ENCODE data around the gene HAVCR2.
A peak's percentile ranks its signal among the peaks of the same experiment; 100 is the strongest.
"Not testable (repeated sequence)": the region's sequence is repeated elsewhere in the genome, so short reads cannot be mapped to it uniquely, and the experiment has no call there.

Gene HAVCR2

DNA sequence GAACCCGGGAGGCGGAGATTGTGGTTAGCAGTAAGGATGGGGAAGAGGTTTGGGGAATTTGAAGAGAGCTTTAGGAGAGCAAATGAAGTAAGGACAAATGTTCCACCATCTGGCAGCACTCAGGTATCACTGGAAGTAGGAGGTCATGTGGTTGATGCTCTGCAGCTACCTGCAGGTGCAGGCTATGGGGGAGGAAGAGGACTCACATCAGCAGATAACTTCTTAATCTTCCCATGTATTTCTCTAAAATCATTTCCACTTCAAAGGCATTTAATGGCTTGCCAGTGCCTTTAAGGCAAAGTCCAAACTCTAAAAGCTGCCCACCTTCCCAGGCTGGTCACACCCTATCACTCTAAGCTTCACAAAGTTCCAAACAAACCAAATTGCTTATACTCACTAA lies 41.8 kb downstream of the HAVCR2 start:
- Histone ChIP-seq H3K4me1 (ENCODE audit: control insufficient read depth, insufficient read depth, low read length, poor library complexity, severe bottlenecking) (no peaks in the 10 kb centered on the region), H3K27me3 (replicated peaks; ENCODE audit: control insufficient read depth, insufficient read depth, low read length, poor library complexity, severe bottlenecking) (no peaks in the 10 kb centered on the region), H3K36me3 (ENCODE audit: control insufficient read depth, insufficient read depth, low read length) (no peaks in the 10 kb centered on the region), H3K27ac (ENCODE audit: insufficient read depth, low read length, poor library complexity, severe bottlenecking) (no peak overlapping the region), H3K9me3 (ENCODE audit: control insufficient read depth, low read length) (no peaks in the 10 kb centered on the region), H3K4me3 (ENCODE audit: insufficient read depth, low read depth, low read length, poor library complexity, severe bottlenecking) (no peak overlapping the region)
- DNase-seq, result no peak

DNA sequence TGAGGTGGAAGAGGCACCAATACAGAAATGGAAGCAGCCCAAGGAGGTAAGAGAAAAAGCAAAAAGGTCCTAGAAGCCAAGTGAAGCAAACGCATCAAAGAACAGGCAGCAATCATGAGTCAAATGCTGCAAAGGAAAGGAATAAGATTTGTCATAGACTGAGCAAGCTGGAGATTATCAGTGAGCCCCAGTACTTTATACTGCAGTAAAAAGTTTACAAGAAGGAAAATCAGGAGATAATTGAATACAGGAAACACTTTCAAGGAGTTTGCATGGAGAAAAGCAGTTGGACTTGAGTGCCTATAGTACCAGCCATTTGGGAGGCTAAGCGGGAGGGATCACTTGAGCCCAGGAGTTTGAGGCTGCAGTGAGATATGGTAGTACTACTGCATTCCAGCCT lies 42.8 kb downstream of the HAVCR2 start:
- Histone ChIP-seq H3K4me3 (ENCODE audit: insufficient read depth, low read depth, low read length, poor library complexity, severe bottlenecking) (no peak overlapping the region), H3K4me1 (ENCODE audit: control insufficient read depth, insufficient read depth, low read length, poor library complexity, severe bottlenecking) (no peaks in the 10 kb centered on the region), H3K36me3 (ENCODE audit: control insufficient read depth, insufficient read depth, low read length) (no peaks in the 10 kb centered on the region), H3K27ac (ENCODE audit: insufficient read depth, low read length, poor library complexity, severe bottlenecking) (no peak overlapping the region), H3K27me3 (replicated peaks; ENCODE audit: control insufficient read depth, insufficient read depth, low read length, poor library complexity, severe bottlenecking) (no peaks in the 10 kb centered on the region), H3K9me3 (ENCODE audit: control insufficient read depth, low read length) (no peaks in the 10 kb centered on the region)
- DNase-seq, result no peak

DNA sequence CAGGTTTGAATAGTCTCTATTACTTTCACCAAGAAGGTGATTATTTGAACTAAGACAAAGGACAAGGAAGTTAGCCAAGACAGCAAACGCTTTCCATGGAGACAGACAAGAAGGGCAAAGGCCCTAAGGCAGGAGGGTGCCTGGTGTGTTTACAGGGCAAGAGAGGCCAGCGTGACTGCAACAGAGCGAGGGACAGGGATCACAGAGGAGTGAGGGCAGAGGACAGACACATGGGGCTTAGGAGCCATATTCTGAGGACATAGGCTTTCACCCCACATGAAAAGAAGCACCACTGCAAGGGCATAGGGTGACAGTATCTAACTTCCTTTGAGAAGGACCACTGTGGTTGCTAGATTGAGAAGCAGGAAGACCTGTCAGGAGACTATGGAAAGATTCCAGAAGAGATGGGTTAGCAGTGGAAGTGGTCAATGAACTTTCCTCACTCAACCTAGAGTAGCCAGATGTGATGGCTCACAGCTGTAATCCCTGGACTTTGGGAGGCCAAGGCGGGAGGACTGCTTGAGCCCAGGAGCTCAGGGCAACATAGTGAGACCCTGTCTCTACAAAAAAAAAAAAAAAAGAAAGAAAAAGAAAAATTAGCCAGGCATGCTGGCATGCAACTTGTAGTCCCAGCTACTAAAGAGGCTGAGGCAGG lies 44.9 kb downstream of the HAVCR2 start:
- Histone ChIP-seq H3K4me1 (ENCODE audit: control insufficient read depth, insufficient read depth, low read length, poor library complexity, severe bottlenecking) (no peaks in the 10 kb centered on the region), H3K9me3 (ENCODE audit: control insufficient read depth, low read length) (no peaks in the 10 kb centered on the region), H3K27ac (ENCODE audit: insufficient read depth, low read length, poor library complexity, severe bottlenecking) (no peak overlapping the region), H3K27me3 (replicated peaks; ENCODE audit: control insufficient read depth, insufficient read depth, low read length, poor library complexity, severe bottlenecking) (no peaks in the 10 kb centered on the region), H3K4me3 (ENCODE audit: insufficient read depth, low read depth, low read length, poor library complexity, severe bottlenecking) (no peak overlapping the region), H3K36me3 (ENCODE audit: control insufficient read depth, insufficient read depth, low read length) (no peaks in the 10 kb centered on the region)
- DNase-seq, result no peak

DNA sequence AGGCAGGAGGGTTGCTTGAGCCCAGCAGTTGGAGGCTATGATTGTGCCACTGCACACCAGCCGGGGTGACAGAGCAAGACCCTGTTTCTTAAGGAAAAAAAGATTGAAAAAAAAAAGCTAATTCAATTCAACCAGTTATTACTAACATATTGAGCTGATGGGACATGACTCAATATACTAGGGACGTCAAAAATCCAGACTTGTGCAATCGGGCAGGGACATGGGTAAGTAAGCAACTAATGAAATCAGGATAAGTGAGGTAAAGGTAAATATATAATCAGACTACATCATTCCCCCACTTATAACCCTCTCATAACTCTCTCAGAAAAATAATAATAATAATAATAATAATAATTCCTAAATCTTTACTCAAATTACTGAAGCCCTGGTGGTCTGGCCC lies 49.0 kb downstream of the HAVCR2 start:
- no peak overlapping the region for H3K27ac ChIP-seq (ENCODE audit: insufficient read depth, low read length, poor library complexity, severe bottlenecking)
- H3K4me1 ChIP-seq (ENCODE audit: control insufficient read depth, insufficient read depth, low read length, poor library complexity, severe bottlenecking), result no peaks in the 10 kb centered on the region
- H3K36me3 ChIP-seq (ENCODE audit: control insufficient read depth, insufficient read depth, low read length), result no peaks in the 10 kb centered on the region
- no peak for DNase-seq
- H3K27me3 ChIP-seq (replicated peaks; ENCODE audit: control insufficient read depth, insufficient read depth, low read length, poor library complexity, severe bottlenecking), result no peaks in the 10 kb centered on the region
- H3K9me3 ChIP-seq (ENCODE audit: control insufficient read depth, low read length), result no peaks in the 10 kb centered on the region
- H3K4me3 ChIP-seq (ENCODE audit: insufficient read depth, low read depth, low read length, poor library complexity, severe bottlenecking), result no peak overlapping the region

DNA sequence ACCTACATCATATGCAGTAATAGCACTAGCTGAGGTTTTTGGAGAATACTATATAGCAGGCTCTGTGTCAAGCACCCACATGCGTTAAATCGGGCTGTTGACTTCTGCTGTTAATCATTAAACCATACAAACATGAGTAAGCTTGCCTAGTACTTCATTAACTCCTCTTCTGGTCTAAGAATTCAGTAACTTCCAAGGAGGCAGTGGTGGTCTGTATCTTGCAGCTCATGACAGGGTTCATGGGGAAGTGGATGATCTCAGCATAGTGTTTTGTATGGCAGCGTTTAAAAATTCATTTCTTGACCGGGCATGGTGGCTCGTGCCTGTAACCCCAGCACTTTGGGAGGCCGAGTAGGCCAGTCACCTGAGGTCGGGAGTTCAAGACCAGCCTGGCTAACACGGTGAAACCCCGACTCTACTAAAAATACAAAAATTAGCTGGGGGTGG lies 49.7 kb downstream of the HAVCR2 start, which contains the start of gene HAVCR1:
HAVCR1 (minus strand) TSS at position 24 of the 447 bp plus-strand sequence. CDS start 1,173 bp downstream, outside the sequence.
- Histone ChIP-seq H3K27me3 (replicated peaks; ENCODE audit: control insufficient read depth, insufficient read depth, low read length, poor library complexity, severe bottlenecking) (no peaks in the 10 kb centered on the region), H3K4me1 (ENCODE audit: control insufficient read depth, insufficient read depth, low read length, poor library complexity, severe bottlenecking) (no peaks in the 10 kb centered on the region), H3K27ac (ENCODE audit: insufficient read depth, low read length, poor library complexity, severe bottlenecking) (no peak within 1 kb of the TSS), H3K9me3 (ENCODE audit: control insufficient read depth, low read length) (no peaks in the 10 kb centered on the region), H3K36me3 (ENCODE audit: control insufficient read depth, insufficient read depth, low read length) (no peaks in the 10 kb centered on the region), H3K4me3 (ENCODE audit: insufficient read depth, low read depth, low read length, poor library complexity, severe bottlenecking) (no peak within 1 kb of the TSS)
- DNase-seq, result no peak

DNA sequence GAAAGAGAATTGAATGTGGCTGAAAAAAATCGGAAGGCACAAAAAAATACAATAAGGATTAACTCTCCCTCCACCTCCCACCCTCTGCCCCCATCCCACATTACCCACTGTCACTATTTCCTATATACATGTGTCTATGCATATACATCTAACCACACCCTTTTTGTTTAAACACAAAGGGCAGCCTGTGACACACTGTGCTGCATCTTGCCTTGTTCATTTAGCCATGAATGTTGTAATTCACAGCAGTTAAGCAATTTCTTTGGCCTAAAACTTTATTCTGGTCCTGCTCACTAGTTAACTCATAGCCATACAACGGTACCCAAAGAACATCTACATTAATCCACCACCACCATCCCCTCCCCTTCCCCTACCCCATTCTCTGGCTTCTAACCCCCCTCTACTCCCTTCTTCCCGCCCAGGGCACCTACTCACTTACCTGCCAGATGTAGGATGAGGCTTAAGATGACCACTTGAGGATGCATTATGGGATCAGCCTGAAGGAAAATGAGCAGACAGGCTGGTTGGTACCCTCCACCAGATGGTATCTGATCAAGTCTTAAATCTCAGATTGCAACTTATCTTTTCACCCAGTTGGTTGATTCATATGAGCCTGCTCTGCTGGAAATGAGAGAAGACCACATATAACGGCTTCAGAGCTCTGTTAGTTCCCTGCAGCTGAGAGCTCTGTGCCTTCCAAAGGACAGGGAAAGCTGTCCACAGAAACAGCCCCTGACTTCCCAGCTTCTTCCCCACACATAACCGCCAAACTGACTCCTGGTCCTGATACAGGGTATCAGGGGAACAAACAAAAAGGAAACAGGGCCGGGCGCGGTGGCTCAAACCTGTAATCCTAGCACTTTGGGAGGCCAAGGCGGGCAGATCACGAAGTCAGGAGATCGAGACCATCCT lies 51.1 kb downstream of the HAVCR2 start:
- Histone ChIP-seq H3K4me3 (ENCODE audit: insufficient read depth, low read depth, low read length, poor library complexity, severe bottlenecking) (no peak overlapping the region), H3K4me1 (ENCODE audit: control insufficient read depth, insufficient read depth, low read length, poor library complexity, severe bottlenecking) (no peaks in the 10 kb centered on the region), H3K36me3 (ENCODE audit: control insufficient read depth, insufficient read depth, low read length) (no peaks in the 10 kb centered on the region), H3K27me3 (replicated peaks; ENCODE audit: control insufficient read depth, insufficient read depth, low read length, poor library complexity, severe bottlenecking) (no peaks in the 10 kb centered on the region), H3K27ac (ENCODE audit: insufficient read depth, low read length, poor library complexity, severe bottlenecking) (no peak overlapping the region), H3K9me3 (ENCODE audit: control insufficient read depth, low read length) (no peaks in the 10 kb centered on the region)
- no peak for DNase-seq

DNA sequence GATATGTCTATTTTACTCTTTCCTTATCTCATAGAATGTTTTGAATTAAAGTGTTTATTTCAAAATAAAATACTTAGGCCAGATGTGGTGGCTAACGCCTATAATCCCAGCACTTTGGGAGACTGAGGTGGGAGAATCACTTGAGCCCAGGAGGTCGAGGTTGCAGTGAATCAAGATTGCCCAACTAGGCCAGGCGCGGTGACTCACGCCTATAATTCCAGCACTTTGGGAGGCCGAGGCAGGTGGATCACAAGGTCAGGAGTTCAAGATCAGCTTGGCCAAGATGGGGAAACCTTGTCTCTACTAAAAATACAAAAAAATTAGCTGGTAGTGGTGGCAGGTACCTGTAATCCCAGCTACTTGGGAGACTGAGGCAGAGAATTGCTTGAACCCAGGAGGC lies 52.0 kb downstream of the HAVCR2 start:
- H3K4me1 ChIP-seq (ENCODE audit: control insufficient read depth, insufficient read depth, low read length, poor library complexity, severe bottlenecking); H3K4me3 ChIP-seq (ENCODE audit: insufficient read depth, low read depth, low read length, poor library complexity, severe bottlenecking); H3K27me3 ChIP-seq (replicated peaks; ENCODE audit: control insufficient read depth, insufficient read depth, low read length, poor library complexity, severe bottlenecking); DNase-seq; H3K36me3 ChIP-seq (ENCODE audit: control insufficient read depth, insufficient read depth, low read length); H3K27ac ChIP-seq (ENCODE audit: insufficient read depth, low read length, poor library complexity, severe bottlenecking); H3K9me3 ChIP-seq (ENCODE audit: control insufficient read depth, low read length): not testable (repeated sequence)

DNA sequence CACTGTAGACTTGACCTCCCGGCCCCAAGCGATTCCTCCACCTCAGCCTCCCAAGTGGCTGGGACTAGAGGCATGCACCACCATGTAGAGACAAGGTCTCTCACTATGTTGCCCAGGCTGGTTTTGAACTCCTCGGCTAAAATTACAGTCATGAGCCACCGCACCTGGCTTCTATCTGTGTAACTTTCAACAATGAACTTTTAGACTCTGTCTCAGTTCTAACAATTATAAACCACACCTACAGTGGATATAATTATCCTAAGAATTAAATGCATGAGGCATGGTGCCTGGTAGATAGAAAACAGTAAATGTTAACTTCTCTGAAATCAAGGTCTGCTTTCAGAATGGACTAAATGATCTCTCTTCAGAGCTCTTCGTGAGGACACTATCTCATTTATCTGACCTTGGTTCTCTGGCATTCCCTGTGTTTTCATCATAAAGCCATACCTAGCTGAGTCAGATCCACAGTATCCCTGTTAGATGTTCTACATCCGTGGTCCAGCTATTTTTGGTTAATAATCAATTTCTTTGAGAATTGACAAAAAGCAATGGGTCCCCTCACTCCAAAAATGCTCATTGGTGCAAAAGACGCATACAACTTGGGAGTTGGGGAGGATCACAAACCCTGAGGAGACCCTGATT lies 57.1 kb downstream of the HAVCR2 start:
- H3K27me3 ChIP-seq (replicated peaks; ENCODE audit: control insufficient read depth, insufficient read depth, low read length, poor library complexity, severe bottlenecking), result no peaks in the 10 kb centered on the region
- no peak overlapping the region for H3K4me3 ChIP-seq (ENCODE audit: insufficient read depth, low read depth, low read length, poor library complexity, severe bottlenecking)
- no peaks in the 10 kb centered on the region for H3K36me3 ChIP-seq (ENCODE audit: control insufficient read depth, insufficient read depth, low read length)
- no peak for DNase-seq
- peaks cover 8% of the 10 kb centered on the region for H3K4me1 ChIP-seq (ENCODE audit: control insufficient read depth, insufficient read depth, low read length, poor library complexity, severe bottlenecking)
- H3K9me3 ChIP-seq (ENCODE audit: control insufficient read depth, low read length), result no peaks in the 10 kb centered on the region
- H3K27ac ChIP-seq (ENCODE audit: insufficient read depth, low read length, poor library complexity, severe bottlenecking), result no peak overlapping the region

DNA sequence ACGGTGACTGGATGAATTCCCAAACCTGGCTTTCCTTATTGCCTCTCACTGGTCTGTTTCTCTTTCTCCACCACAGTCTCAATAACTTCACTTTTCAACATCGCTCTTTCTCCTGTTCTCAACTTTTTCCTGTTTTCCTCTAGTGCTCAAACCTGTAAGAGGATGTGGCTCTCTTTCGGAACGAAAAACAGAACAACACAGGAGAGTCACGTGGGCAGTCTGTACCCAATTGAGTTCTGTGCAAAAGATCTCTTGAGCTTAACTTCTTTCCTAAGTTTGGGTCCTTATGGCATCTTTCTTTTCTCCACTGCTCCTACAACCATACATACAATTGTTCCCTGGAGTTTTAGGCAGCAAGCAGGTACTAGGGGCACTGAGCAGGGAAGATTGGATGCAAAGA lies 58.8 kb downstream of the HAVCR2 start:
- no peak overlapping the region for H3K27ac ChIP-seq (ENCODE audit: insufficient read depth, low read length, poor library complexity, severe bottlenecking)
- H3K36me3 ChIP-seq (ENCODE audit: control insufficient read depth, insufficient read depth, low read length), result no peaks in the 10 kb centered on the region
- no peaks in the 10 kb centered on the region for H3K27me3 ChIP-seq (replicated peaks; ENCODE audit: control insufficient read depth, insufficient read depth, low read length, poor library complexity, severe bottlenecking)
- H3K9me3 ChIP-seq (ENCODE audit: control insufficient read depth, low read length), result no peaks in the 10 kb centered on the region
- peak overlapping the region; percentile 8 for H3K4me3 ChIP-seq (ENCODE audit: insufficient read depth, low read depth, low read length, poor library complexity, severe bottlenecking)
- peaks cover 8% of the 10 kb centered on the region for H3K4me1 ChIP-seq (ENCODE audit: control insufficient read depth, insufficient read depth, low read length, poor library complexity, severe bottlenecking)
- no peak for DNase-seq

DNA sequence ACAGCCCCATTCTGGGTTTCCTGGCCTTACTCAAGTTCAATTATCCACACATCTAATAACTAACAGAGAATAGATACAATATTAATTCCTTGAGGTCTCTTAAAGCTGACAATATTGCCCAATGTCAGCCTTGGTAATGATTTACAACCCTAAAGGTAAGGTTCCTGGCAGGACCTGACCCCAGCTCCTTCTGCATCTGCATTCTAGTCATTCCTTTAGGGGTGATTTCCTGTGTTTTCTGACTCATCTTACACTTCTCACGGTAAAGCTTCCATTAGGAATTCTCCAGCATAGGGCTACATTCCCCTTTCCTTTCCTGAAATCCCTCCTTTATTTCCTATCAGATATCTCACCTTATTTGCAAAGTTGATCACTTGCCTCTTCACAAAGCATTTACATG lies 59.2 kb downstream of the HAVCR2 start:
- no peak for DNase-seq
- H3K4me3 ChIP-seq (ENCODE audit: insufficient read depth, low read depth, low read length, poor library complexity, severe bottlenecking), result peak overlapping the region; percentile 8
- H3K9me3 ChIP-seq (ENCODE audit: control insufficient read depth, low read length), result no peaks in the 10 kb centered on the region
- H3K27me3 ChIP-seq (replicated peaks; ENCODE audit: control insufficient read depth, insufficient read depth, low read length, poor library complexity, severe bottlenecking), result no peaks in the 10 kb centered on the region
- no peak overlapping the region for H3K27ac ChIP-seq (ENCODE audit: insufficient read depth, low read length, poor library complexity, severe bottlenecking)
- H3K4me1 ChIP-seq (ENCODE audit: control insufficient read depth, insufficient read depth, low read length, poor library complexity, severe bottlenecking), result peaks cover 8% of the 10 kb centered on the region
- no peaks in the 10 kb centered on the region for H3K36me3 ChIP-seq (ENCODE audit: control insufficient read depth, insufficient read depth, low read length)
